Measurements from ENCODE around the gene HMCES.

The HMCES gene

GRCh38 chr3:129317014-129317771, 38.5 kb downstream of the HMCES start:
- peak overlapping the region; percentile 79 for H3K4me3 Mint-ChIP-seq
- peaks cover 4% of the 10 kb centered on the region for H3K27me3 Mint-ChIP-seq (ENCODE audit: low read depth, poor library complexity)
- H3K27ac Mint-ChIP-seq = no peak overlapping the region
- DNase-seq = no peak
- H3K9me3 Mint-ChIP-seq = no peaks in the 10 kb centered on the region
- H3K4me1 Mint-ChIP-seq = peaks cover 32% of the 10 kb centered on the region
- no peaks in the 10 kb centered on the region for H3K36me3 Mint-ChIP-seq (ENCODE audit: low read depth)
- TF ChIP-seq CTCF (IDR thresholded peaks at IDR 0.05) = no peak

- Mint-ChIP-seq H3K4me1 (peaks cover 28% of the 10 kb centered on the region), H3K36me3 (ENCODE audit: low read depth) (no peaks in the 10 kb centered on the region), H3K27ac (no peak overlapping the region), H3K27me3 (ENCODE audit: low read depth, poor library complexity) (peaks cover 4% of the 10 kb centered on the region), H3K4me3 (no peak overlapping the region), H3K9me3 (no peaks in the 10 kb centered on the region)
- no peak for DNase-seq
- TF ChIP-seq CTCF (IDR thresholded peaks at IDR 0.05) = no peak
These were observed 39.2 kb downstream of the HMCES start for GRCh38 chr3:129317848-129318247.

GRCh38 chr3:129318921-129319320, 40.3 kb downstream of the HMCES start:
- no peak for TF ChIP-seq CTCF (IDR thresholded peaks at IDR 0.05)
- H3K36me3 Mint-ChIP-seq (ENCODE audit: low read depth) = peaks cover 4% of the 10 kb centered on the region
- H3K9me3 Mint-ChIP-seq = no peaks in the 10 kb centered on the region
- peaks cover 3% of the 10 kb centered on the region for H3K27me3 Mint-ChIP-seq (ENCODE audit: low read depth, poor library complexity)
- no peak overlapping the region for H3K27ac Mint-ChIP-seq
- no peak overlapping the region for H3K4me3 Mint-ChIP-seq
- DNase-seq = no peak
- H3K4me1 Mint-ChIP-seq = peaks cover 19% of the 10 kb centered on the region

GRCh38 chr3:129320261-129320660, 41.6 kb downstream of the HMCES start:
- Mint-ChIP-seq H3K36me3 (ENCODE audit: low read depth) (peaks cover 7% of the 10 kb centered on the region), H3K27me3 (ENCODE audit: low read depth, poor library complexity) (no peaks in the 10 kb centered on the region), H3K9me3 (no peaks in the 10 kb centered on the region), H3K27ac (no peak overlapping the region), H3K4me1 (peaks cover 14% of the 10 kb centered on the region), H3K4me3 (no peak overlapping the region)
- no peak for DNase-seq
- no peak for TF ChIP-seq CTCF (IDR thresholded peaks at IDR 0.05)

- Mint-ChIP-seq H3K4me1 (peaks cover 16% of the 10 kb centered on the region), H3K27me3 (ENCODE audit: low read depth, poor library complexity) (no peaks in the 10 kb centered on the region), H3K36me3 (ENCODE audit: low read depth) (peaks cover 7% of the 10 kb centered on the region), H3K9me3 (no peaks in the 10 kb centered on the region), H3K27ac (no peak overlapping the region), H3K4me3 (no peak overlapping the region)
- DNase-seq = no peak
- TF ChIP-seq CTCF (IDR thresholded peaks at IDR 0.05) = no peak
These were observed 42.3 kb downstream of the HMCES start for GRCh38 chr3:129320825-129321487.
